T-cell (primary cell): ENCODE measurements around the gene MAP2K5. TPM values are rescaled to one million over a fixed set of nuclear protein-coding genes. Genes with fewer than 3 reads are reported as not detected.
A peak's percentile ranks its signal among the peaks of the same experiment; 100 is the strongest.

Experiments used
- ATAC-seq, 4 experiments: fragments of 200-7000 bp in 3 of 4; fragments of 150-1000 bp in 1 of 4; cut with Tn5 transposase; replicated peaks in 1 of 4; 1 replicate in 3 of 4; 2 replicates in 1 of 4; pipeline ENCODE4 v1.10.0; 2021; ENCODE audit warnings: moderate library complexity in 3 of 4, mild to moderate bottlenecking in 2 of 4, moderate number of reproducible peaks in 1 of 4
- CTCF ChIA-PET, 2 donors: fragments of 300-600 bp; sonication (Branson Sonifier 250); formaldehyde crosslinking; loops; one replicate each; lab custom pipeline; 2022; ENCODE audit warnings: antibody characterized with exemption in 2 of 2; lab: Charles Lee
- POLR2A ChIA-PET, 2 donors: fragments of 300-600 bp; sonication (Branson Sonifier 250); formaldehyde crosslinking; loops; one replicate each; lab custom pipeline; 2022; ENCODE audit warnings: antibody characterized with exemption in 2 of 2; lab: Charles Lee
- DNase-seq, 35 experiments: peaks; one replicate each; pipeline versions ENCODE4 v3.0.0 to v3.0.0-alpha.2; 2013 to 2023
- H3K27ac ChIP-seq: one replicate; pipeline ENCODE4 v1.5.1; 2013; ENCODE audit warnings: low read length
- H3K27me3 ChIP-seq, 2 experiments: replicated peaks in 1 of 2; 1 replicate in 1 of 2; 2 replicates in 1 of 2; pipeline versions ENCODE4 v1.6.1 to v1.7.0; 2013; ENCODE audit warnings: low read length in 1 of 2, mixed read lengths in 1 of 2; ENCODE audit not compliant: control insufficient read depth in 2 of 2, insufficient read depth in 2 of 2; ENCODE audit errors: extremely low read depth in 1 of 2
- H3K36me3 ChIP-seq, 2 donors: 1 replicate in 1 of 2; 2 replicates in 1 of 2; pipeline versions ENCODE4 v1.6.1 to v1.7.0; 2013; ENCODE audit warnings: low read length in 1 of 2; ENCODE audit not compliant: control insufficient read depth in 2 of 2, insufficient read depth in 1 of 2; ENCODE audit errors: extremely low read depth in 1 of 2
- H3K4me1 ChIP-seq, 2 experiments: 1 replicate in 1 of 2; 2 replicates in 1 of 2; pipeline versions ENCODE4 v1.6.1 to v1.7.0; 2013; ENCODE audit warnings: low read length in 2 of 2, mixed read lengths in 1 of 2; ENCODE audit not compliant: insufficient read depth in 2 of 2, control insufficient read depth in 1 of 2; ENCODE audit errors: extremely low read depth in 1 of 2
- H3K4me3 ChIP-seq, 2 donors: 1 replicate in 1 of 2; 2 replicates in 1 of 2; pipeline versions ENCODE4 v1.5.1 to v1.7.0; 2013; ENCODE audit warnings: mild to moderate bottlenecking in 2 of 2, low read length in 1 of 2, moderate library complexity in 1 of 2; ENCODE audit not compliant: control insufficient read depth in 1 of 2; ENCODE audit errors: extremely low read depth in 1 of 2
- H3K9me3 ChIP-seq: 2 replicates; pipeline ENCODE4 v1.7.0; 2013
- H3K27ac Mint-ChIP-seq, 2 donors: one replicate each; pipeline ENCODE4 v1.8.0; 2020 to 2021; ENCODE audit warnings: mild to moderate bottlenecking in 2 of 2, mixed read lengths in 2 of 2
- H3K27me3 Mint-ChIP-seq, 2 donors: one replicate each; pipeline ENCODE4 v1.8.0; 2021 to 2022; ENCODE audit warnings: mixed read lengths in 2 of 2
- H3K36me3 Mint-ChIP-seq: one replicate; pipeline ENCODE4 v1.8.0; 2021; ENCODE audit warnings: mixed read lengths
- H3K4me1 Mint-ChIP-seq, 3 donors: one replicate each; pipeline ENCODE4 v1.8.0; 2020 to 2022; ENCODE audit warnings: mixed read lengths in 3 of 3, mild to moderate bottlenecking in 1 of 3
- H3K4me3 Mint-ChIP-seq, 3 donors: one replicate each; pipeline ENCODE4 v1.8.0; 2020 to 2022; ENCODE audit warnings: mild to moderate bottlenecking in 3 of 3, mixed read lengths in 3 of 3, moderate library complexity in 3 of 3
- H3K9me3 Mint-ChIP-seq, 3 donors: one replicate each; pipeline ENCODE4 v1.8.0; 2020 to 2022; ENCODE audit warnings: mixed read lengths in 3 of 3
- WGBS: methylation state at CpG from one replicate; pipeline ENCODE4 v1.1.5; 2013; ENCODE audit warnings: missing lambda C conversion rate; ENCODE audit not compliant: insufficient coverage; 5-methylcytosine and 5-hydroxymethylcytosine counted together
- total RNA-seq, 35 experiments: library from RNA in 6 of 35; stranded (reverse) in 6 of 35; fragments of 120-200 nt in 1 of 35; gene quantifications; one replicate each; pipeline versions ENCODE4 v1.2.1 to v1.2.4 and lab custom pipeline; 2013 to 2026

MAP2K5 gene
- total RNA-seq, 5 donors from 2014 or later (not counting 1 experiment from before 2014, with no cell fraction given) = 24.5 to 35.5 (median 28.5) TPM

DNA sequence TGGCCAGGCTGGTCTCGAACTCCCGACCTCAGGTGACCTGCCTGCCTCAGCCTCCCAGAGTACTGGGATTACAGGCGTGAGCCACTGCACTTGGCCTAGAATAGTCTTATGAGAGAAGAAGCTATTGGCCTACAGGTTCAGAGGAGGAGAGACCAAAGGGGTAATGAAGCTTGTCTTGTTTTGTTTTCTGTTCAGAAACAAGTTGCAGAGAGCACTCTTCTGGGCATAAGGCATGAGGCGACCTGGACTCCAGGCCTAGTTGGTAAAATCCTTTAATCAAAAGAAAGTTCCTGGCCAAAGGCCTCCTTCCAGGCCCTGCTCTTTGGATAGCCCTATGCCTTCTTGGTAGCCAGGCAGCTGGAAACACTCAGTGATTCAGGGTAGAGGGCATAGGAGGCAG, 195.6 kb downstream of the MAP2K5 start:
- no peaks in the 10 kb centered on the region for H3K27me3 Mint-ChIP-seq
- CTCF ChIA-PET = no interaction called here
- POLR2A ChIA-PET = interaction anchor here in 1 of 2 donors (0.6 kb wide), 1 partner anchor 43 kb away, joined by 4 read pairs; no protein-coding TSS in a partner anchor
- WGBS = 68% methylated on average over 4 of the region's 4 CpGs
- ATAC-seq (no peak), DNase-seq (no peak)
- peaks cover 37 to 51% (median 42%) of the 10 kb centered on the region in 3 donors for H3K4me1 Mint-ChIP-seq
- H3K9me3 Mint-ChIP-seq = no peaks in the 10 kb centered on the region
- H3K36me3 ChIP-seq = no peaks in the 10 kb centered on the region
- no peaks in the 10 kb centered on the region for H3K27me3 ChIP-seq
- H3K27ac Mint-ChIP-seq = no peak overlapping the region
- H3K4me3 Mint-ChIP-seq = no peak overlapping the region
- peaks cover 10% of the 10 kb centered on the region for H3K36me3 Mint-ChIP-seq
- peaks cover 3 to 4% of the 10 kb centered on the region in 2 experiments for H3K4me1 ChIP-seq
- no peak overlapping the region for H3K4me3 ChIP-seq
- no peak overlapping the region for H3K27ac ChIP-seq
- no peaks in the 10 kb centered on the region for H3K9me3 ChIP-seq

DNA sequence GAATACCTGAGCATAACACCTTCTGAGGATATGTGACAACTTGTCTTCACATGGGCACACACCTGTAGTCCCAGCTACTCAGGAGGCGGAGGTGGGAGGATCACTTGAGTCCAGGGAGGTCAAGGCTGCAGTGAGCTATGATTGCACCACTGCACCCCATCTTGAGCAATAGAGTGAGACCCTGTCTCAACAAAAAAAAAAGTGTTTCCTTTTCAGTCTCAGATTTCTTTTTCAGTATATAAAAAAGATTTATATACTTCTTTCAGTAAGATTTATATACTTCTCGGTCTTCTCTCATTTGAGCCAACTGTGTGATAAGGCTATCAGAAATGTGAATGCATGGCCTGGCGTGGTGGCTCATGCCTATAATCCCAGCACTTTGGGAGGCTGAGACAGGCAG, 197.9 kb downstream of the MAP2K5 start:
- Mint-ChIP-seq H3K4me3 (no peak overlapping the region), H3K27ac (no peak overlapping the region), H3K4me1 (peaks cover 52 to 64% (median 56%) of the 10 kb centered on the region in 3 donors), H3K36me3 (peaks cover 10% of the 10 kb centered on the region), H3K27me3 (no peaks in the 10 kb centered on the region), H3K9me3 (no peaks in the 10 kb centered on the region)
- WGBS = 100% methylated on average over 2 of the region's 3 CpGs
- H3K27me3 ChIP-seq = no peaks in the 10 kb centered on the region
- ATAC-seq (no peak), DNase-seq (no peak)
- H3K27ac ChIP-seq = no peak overlapping the region
- no peaks in the 10 kb centered on the region for H3K36me3 ChIP-seq
- no peaks in the 10 kb centered on the region for H3K9me3 ChIP-seq
- POLR2A ChIA-PET = no interaction called here
- no peak overlapping the region for H3K4me3 ChIP-seq
- H3K4me1 ChIP-seq = peaks cover 8 to 18% of the 10 kb centered on the region in 2 experiments
- CTCF ChIA-PET = interaction anchor here in 1 of 2 donors (0.6 kb wide), 1 partner anchor 23 kb away, joined by 3 read pairs; no protein-coding TSS in a partner anchor

DNA sequence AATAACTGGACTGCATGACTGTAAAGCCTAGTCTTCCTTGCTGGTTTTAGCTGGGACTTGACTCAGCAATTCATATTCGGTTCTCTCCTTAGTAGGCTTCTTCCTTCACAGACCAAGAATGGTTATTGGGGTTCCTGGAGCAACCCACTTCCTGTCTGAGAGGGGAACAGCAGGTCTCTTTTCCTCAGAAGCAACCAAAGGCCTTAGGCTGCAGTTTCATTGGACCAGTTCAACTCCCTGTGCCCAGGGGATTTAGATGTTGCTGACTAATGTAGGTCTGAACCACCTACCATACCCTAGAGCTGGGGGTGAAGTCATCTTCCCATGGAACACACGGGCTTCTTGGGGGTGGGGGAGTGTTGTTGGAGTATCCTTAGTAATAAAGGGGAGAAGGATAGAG, 198.8 kb downstream of the MAP2K5 start:
- Histone ChIP-seq H3K27me3 (no peaks in the 10 kb centered on the region), H3K36me3 (no peaks in the 10 kb centered on the region), H3K27ac (no peak overlapping the region), H3K4me1 (peaks cover 8 to 23% of the 10 kb centered on the region in 2 experiments), H3K9me3 (no peaks in the 10 kb centered on the region), H3K4me3 (no peak overlapping the region)
- ChIA-PET CTCF (interaction anchor here in 1 of 2 donors (0.6 kb wide), 1 partner anchor 22 kb away, joined by 3 read pairs; no protein-coding TSS in a partner anchor), POLR2A (interaction anchor here in 1 of 2 donors (0.6 kb wide), 1 partner anchor 1955 kb away, joined by 3 read pairs; no protein-coding TSS in a partner anchor)
- Mint-ChIP-seq H3K9me3 (no peaks in the 10 kb centered on the region), H3K27me3 (no peaks in the 10 kb centered on the region), H3K27ac (peak overlapping the region in 1 of 2 donors; percentile 19), H3K4me3 (no peak overlapping the region), H3K4me1 (peaks cover 53 to 63% (median 57%) of the 10 kb centered on the region in 3 donors), H3K36me3 (peaks cover 10% of the 10 kb centered on the region)
- no peak for DNase-seq
- WGBS = 0% methylated on average over 1 of the region's 2 CpGs
- ATAC-seq = no peak

DNA sequence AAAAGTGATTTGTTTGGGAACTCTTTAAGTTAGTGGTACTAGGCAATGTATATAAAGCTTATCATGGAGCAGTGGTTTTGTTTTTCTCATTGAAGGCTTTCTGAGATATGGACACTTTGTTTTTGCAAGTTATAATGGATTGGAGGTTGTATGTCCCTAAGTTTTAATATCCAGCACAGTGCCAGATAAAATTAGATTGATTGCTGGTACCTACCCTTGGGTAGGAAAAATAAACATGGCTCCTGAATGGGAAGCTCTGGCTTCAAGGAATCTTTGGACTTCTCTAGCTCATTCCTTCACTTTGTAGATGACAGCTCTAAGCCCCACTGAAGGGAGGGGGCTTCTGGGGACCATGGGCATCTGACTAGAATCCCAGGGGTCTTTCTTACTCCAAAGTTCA, 201.1 kb downstream of the MAP2K5 start:
- Mint-ChIP-seq H3K9me3 (no peaks in the 10 kb centered on the region), H3K36me3 (peaks cover 5% of the 10 kb centered on the region), H3K4me3 (peak overlapping the region in 1 of 3 donors; percentile 64), H3K27ac (peak overlapping the region; percentile 81 to 86), H3K27me3 (no peaks in the 10 kb centered on the region), H3K4me1 (peaks cover 60 to 63% (median 62%) of the 10 kb centered on the region in 3 donors)
- no peaks in the 10 kb centered on the region for H3K9me3 ChIP-seq
- H3K4me3 ChIP-seq = no peak overlapping the region
- H3K27ac ChIP-seq = peak overlapping the region; percentile 21
- ATAC-seq (no peak), DNase-seq (no peak)
- ChIA-PET POLR2A (interaction anchor here (0.5 to 0.6 kb wide), 2 partner anchors 46 to 451 kb away, joined by 4 to 6 read pairs; no protein-coding TSS in a partner anchor), CTCF (no interaction called here)
- no peaks in the 10 kb centered on the region for H3K27me3 ChIP-seq
- H3K4me1 ChIP-seq = peaks cover 14 to 28% of the 10 kb centered on the region in 2 experiments
- peaks cover 0 to 3% of the 10 kb centered on the region in 2 donors for H3K36me3 ChIP-seq

DNA sequence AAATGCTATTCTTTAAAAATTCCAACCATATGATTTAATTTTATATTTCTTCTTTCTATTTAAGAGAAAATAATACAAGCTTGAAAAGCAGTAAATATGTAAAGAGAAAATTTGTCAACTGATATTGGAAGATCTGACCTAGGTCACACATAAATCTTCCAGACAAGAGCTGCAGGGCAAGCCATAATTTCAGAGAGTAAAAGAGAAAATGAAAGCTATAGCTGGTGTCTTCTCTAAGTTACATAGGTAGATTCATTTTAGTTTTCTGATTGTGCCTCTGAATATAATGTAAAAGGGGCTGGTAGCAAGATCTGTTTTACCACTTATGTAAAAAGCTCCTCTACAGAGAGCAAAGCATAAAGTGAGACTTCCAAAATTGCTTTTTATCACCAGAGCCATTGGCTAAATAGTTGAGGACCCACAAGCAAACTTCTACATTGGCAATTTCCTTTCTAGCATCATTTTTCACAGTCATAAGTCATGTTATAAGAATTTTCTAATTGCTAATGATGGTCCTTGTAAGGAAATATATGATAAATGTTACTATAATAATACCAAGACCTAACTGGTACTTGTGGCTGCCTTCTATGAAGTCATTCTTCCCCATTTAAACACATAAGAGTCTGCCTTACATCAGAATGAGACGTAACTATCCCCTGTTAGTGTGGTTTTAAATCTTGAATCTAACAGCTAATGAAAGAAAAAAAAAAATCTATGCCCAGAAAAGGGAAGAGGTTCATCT, 202.0 kb downstream of the MAP2K5 start:
- peaks cover 9% of the 10 kb centered on the region for H3K36me3 Mint-ChIP-seq
- no peaks in the 10 kb centered on the region for H3K27me3 Mint-ChIP-seq
- Histone ChIP-seq H3K4me3 (no peak overlapping the region), H3K27ac (peak overlapping the region; percentile 14), H3K27me3 (no peaks in the 10 kb centered on the region), H3K4me1 (peaks cover 14 to 28% of the 10 kb centered on the region in 2 experiments), H3K9me3 (no peaks in the 10 kb centered on the region), H3K36me3 (peaks cover 0 to 5% of the 10 kb centered on the region in 2 donors)
- H3K4me1 Mint-ChIP-seq = peaks cover 60 to 62% (median 62%) of the 10 kb centered on the region in 3 donors
- ATAC-seq (peak in 1 of 4 experiments; percentile 51), DNase-seq (peak in 1 of 35 experiments; percentile 18)
- ChIA-PET CTCF (no interaction called here), POLR2A (interaction anchor here in 1 of 2 donors (0.6 kb wide), 1 partner anchor 45 kb away, joined by 4 read pairs; no protein-coding TSS in a partner anchor)
- H3K4me3 Mint-ChIP-seq = peak overlapping the region; percentile 4 to 64 (median 58)
- H3K9me3 Mint-ChIP-seq = no peaks in the 10 kb centered on the region
- WGBS = no CpG with 5 or more reads among the region's 1 CpG
- H3K27ac Mint-ChIP-seq = peak overlapping the region; percentile 71 to 75

DNA sequence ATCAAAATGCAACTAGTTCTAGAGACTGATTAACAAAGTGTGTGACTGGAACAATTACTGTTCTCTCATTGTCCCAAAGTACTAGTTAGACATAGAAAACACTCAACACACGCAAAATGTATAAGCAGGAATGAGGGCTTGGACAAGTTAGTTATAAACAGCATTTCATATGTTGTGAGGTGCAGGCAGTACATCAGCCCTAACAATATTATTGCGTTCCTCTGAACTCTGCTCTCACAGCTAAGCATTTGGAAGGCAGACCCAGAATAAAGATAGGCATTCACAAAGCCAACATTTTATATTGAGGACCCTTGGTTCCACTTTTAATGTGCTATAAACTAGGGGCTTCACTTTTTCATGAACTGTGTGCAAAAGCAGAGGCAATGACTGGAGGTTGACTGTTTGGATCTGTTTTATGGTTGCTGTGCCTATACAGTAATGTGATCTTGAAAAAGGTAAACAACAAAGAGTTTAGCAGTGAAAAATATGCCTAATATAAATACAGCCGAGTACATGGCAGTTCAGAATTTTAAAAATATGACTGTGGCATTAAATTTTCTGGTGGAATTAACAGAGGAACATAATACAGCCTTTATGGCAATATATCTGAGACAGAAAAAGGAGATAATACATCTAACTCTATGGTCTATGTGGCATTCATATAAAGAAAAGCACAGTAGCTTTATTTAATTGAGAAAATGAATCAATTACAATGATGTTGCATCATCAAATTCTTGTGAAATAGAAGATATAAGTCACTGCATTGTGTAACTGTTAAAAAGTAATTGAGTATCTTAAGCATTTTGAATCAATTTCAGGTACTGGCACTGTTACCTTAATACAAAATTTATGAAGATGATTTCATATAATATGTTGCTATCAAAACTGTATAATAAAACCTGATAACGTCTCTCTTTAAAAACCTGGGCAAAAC, 202.8 kb downstream of the MAP2K5 start:
- CTCF ChIA-PET = no interaction called here
- POLR2A ChIA-PET = no interaction called here
- DNase-seq (no peak), ATAC-seq (no peak)
- peaks cover 0 to 5% of the 10 kb centered on the region in 2 donors for H3K36me3 ChIP-seq
- no peaks in the 10 kb centered on the region for H3K27me3 ChIP-seq
- Mint-ChIP-seq H3K27me3 (no peaks in the 10 kb centered on the region), H3K36me3 (peaks cover 9% of the 10 kb centered on the region), H3K4me1 (peaks cover 59 to 62% (median 61%) of the 10 kb centered on the region in 3 donors), H3K4me3 (peak overlapping the region; percentile 4 to 64 (median 58)), H3K9me3 (no peaks in the 10 kb centered on the region), H3K27ac (peak overlapping the region; percentile 71 to 75)
- WGBS = no CpG with 5 or more reads among the region's 4 CpGs
- H3K4me1 ChIP-seq = peaks cover 14 to 28% of the 10 kb centered on the region in 2 experiments
- no peak overlapping the region for H3K4me3 ChIP-seq
- no peaks in the 10 kb centered on the region for H3K9me3 ChIP-seq
- no peak overlapping the region for H3K27ac ChIP-seq
